Mesenchymal stem cell (in vitro differentiated cells and primary cell): ENCODE measurements around the gene THBD.

ENCODE experiments used
- DNase-seq: peaks from one replicate; pipeline ENCODE4 v3.0.0-alpha.2; 2013
- H2AFZ ChIP-seq: one replicate; pipeline ENCODE4 v1.6.1; 2013; ENCODE audit warnings: low read depth, mild to moderate bottlenecking, control low read depth, inconsistent platforms, low read length, moderate library complexity
- H2AK5ac ChIP-seq: 2 replicates; pipeline ENCODE4 v1.6.1; 2013; ENCODE audit warnings: low read length, moderate library complexity, mild to moderate bottlenecking, inconsistent platforms; ENCODE audit not compliant: severe bottlenecking
- H2BK120ac ChIP-seq: one replicate; pipeline ENCODE4 v1.6.1; 2013; ENCODE audit warnings: low read depth, mild to moderate bottlenecking, inconsistent platforms, low read length, moderate library complexity
- H2BK12ac ChIP-seq, 2 experiments: one replicate each; pipeline ENCODE4 v1.6.1; 2013; ENCODE audit warnings: inconsistent platforms in 2 of 2, low read length in 2 of 2, mild to moderate bottlenecking in 2 of 2, moderate library complexity in 2 of 2, control low read depth in 1 of 2
- H2BK15ac ChIP-seq: one replicate; pipeline ENCODE4 v1.6.1; 2013; ENCODE audit warnings: mild to moderate bottlenecking, low read depth, inconsistent platforms; ENCODE audit not compliant: poor library complexity, severe bottlenecking
- H2BK5ac ChIP-seq: 2 replicates; pipeline ENCODE4 v1.6.1; 2013; ENCODE audit warnings: low read depth, mild to moderate bottlenecking, low read length, control low read depth, inconsistent platforms; ENCODE audit not compliant: poor library complexity, severe bottlenecking
- H3K14ac ChIP-seq, 2 experiments: one replicate each; pipeline ENCODE4 v1.6.1; 2013; ENCODE audit warnings: inconsistent platforms in 2 of 2, low read length in 2 of 2, control low read depth in 1 of 2, mild to moderate bottlenecking in 1 of 2, moderate library complexity in 1 of 2
- H3K18ac ChIP-seq, 2 experiments: one replicate each; pipeline ENCODE4 v1.6.1; 2013; ENCODE audit warnings: inconsistent platforms in 2 of 2, low read length in 2 of 2, control low read depth in 1 of 2, low read depth in 1 of 2, mild to moderate bottlenecking in 1 of 2
- H3K23ac ChIP-seq, 2 experiments: one replicate each; pipeline ENCODE4 v1.6.1; 2013; ENCODE audit warnings: inconsistent platforms in 2 of 2, low read length in 2 of 2, mild to moderate bottlenecking in 2 of 2, moderate library complexity in 2 of 2, control low read depth in 1 of 2
- H3K27ac ChIP-seq: 2 replicates; pipeline ENCODE4 v1.5.1; 2013; ENCODE audit warnings: mild to moderate bottlenecking, moderate library complexity, low read length, control low read depth, inconsistent platforms; ENCODE audit not compliant: poor library complexity, severe bottlenecking
- H3K27me3 ChIP-seq, 2 experiments: 2 replicates each; pipeline versions ENCODE4 v1.6.1 to v1.7.0; 2013; ENCODE audit warnings: low read length in 2 of 2, mild to moderate bottlenecking in 2 of 2, moderate library complexity in 2 of 2, control low read depth in 1 of 2, inconsistent platforms in 1 of 2; ENCODE audit not compliant: control insufficient read depth in 1 of 2, insufficient read depth in 1 of 2
- H3K36me3 ChIP-seq, 2 experiments: 2 replicates each; pipeline versions ENCODE4 v1.6.1 to v1.7.0; 2013; ENCODE audit warnings: low read length in 2 of 2, control low read depth in 1 of 2, inconsistent platforms in 1 of 2, low read depth in 1 of 2, mild to moderate bottlenecking in 1 of 2; ENCODE audit not compliant: insufficient read depth in 2 of 2, control insufficient read depth in 1 of 2
- H3K4ac ChIP-seq, 2 experiments: one replicate each; pipeline ENCODE4 v1.6.1; 2013; ENCODE audit warnings: inconsistent platforms in 2 of 2, low read length in 2 of 2, mild to moderate bottlenecking in 2 of 2, moderate library complexity in 2 of 2, control low read depth in 1 of 2, low read depth in 1 of 2
- H3K4me1 ChIP-seq: 2 replicates; pipeline ENCODE4 v1.6.1; 2013; ENCODE audit warnings: low read depth, low read length, control low read depth; ENCODE audit not compliant: control insufficient read depth, insufficient read depth
- H3K4me2 ChIP-seq: 2 replicates; pipeline ENCODE4 v1.6.1; 2013; ENCODE audit warnings: low read length, mild to moderate bottlenecking, inconsistent platforms; ENCODE audit not compliant: poor library complexity, severe bottlenecking
- H3K4me3 ChIP-seq, 2 experiments: 2 replicates each; pipeline versions ENCODE4 v1.5.1 to v1.7.0; 2013; ENCODE audit warnings: low read length in 2 of 2, mild to moderate bottlenecking in 2 of 2, control low read depth in 1 of 2, low read depth in 1 of 2; ENCODE audit not compliant: insufficient read depth in 1 of 2
- H3K79me1 ChIP-seq: replicated peaks from 2 replicates; pipeline ENCODE4 v1.6.1; 2013; ENCODE audit warnings: mild to moderate bottlenecking, control low read depth, low read length, inconsistent platforms; ENCODE audit not compliant: poor library complexity, severe bottlenecking
- H3K9ac ChIP-seq: 2 replicates; pipeline ENCODE4 v1.7.0; 2013; ENCODE audit warnings: mild to moderate bottlenecking, low read length, moderate library complexity
- H3K9me3 ChIP-seq: 2 replicates; pipeline ENCODE4 v1.7.0; 2013; ENCODE audit warnings: mild to moderate bottlenecking, low read length; ENCODE audit not compliant: control insufficient read depth
- H4K8ac ChIP-seq: one replicate; pipeline ENCODE4 v1.6.1; 2013; ENCODE audit warnings: inconsistent platforms, mild to moderate bottlenecking, low read length, moderate library complexity
- H4K91ac ChIP-seq: one replicate; pipeline ENCODE4 v1.6.1; 2013; ENCODE audit warnings: mild to moderate bottlenecking, low read length, inconsistent platforms
- WGBS: methylation state at CpG from one replicate; pipeline ENCODE4 v1.1.7; 2013; ENCODE audit warnings: mixed read lengths; 5-methylcytosine and 5-hydroxymethylcytosine counted together

The THBD gene

DNA sequence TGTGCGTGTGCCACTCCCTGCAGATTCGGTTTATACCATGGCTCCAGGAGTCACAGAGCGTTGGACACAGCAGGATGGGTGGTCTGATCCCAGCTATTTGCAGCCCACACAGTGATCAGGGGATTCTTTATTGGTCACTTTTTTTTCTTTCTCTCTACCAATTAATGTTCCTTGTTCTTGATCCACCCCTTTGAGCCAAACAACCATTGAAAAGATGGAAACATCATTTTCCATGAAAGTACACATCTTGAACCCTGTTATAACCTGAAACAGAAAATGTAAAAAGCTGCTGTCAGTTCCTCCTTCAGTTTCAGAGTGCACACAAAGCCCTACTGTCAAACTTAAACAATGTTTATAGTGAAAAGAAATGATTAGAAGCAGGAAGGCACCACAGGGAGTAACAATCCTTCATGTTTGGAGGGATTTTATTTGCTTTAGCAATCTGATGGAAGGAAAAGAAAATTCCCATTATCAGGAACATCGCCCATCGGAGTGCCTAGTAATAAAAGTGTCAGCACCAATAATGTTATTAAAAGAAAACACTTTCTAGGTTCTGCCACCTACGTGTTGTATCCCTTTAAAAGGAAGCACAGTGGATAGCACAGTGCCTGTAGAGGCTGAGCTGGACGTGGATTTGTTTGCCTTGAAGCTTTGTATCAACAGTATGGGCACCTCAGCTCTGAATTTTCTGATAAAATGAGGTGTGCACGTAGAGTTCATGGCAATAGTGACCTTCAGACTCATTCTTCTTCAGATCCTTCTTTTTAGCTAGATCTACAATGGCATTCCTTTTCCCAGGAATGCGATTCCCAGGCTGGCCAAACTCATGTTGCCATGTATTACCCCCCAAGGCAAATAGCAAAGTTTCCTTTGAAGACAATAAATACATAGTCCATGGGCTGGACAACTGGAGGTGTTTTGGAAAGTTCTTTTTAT, 16.1 kb upstream of the THBD start:
- Histone ChIP-seq H2BK120ac (no peak overlapping the region), H4K8ac (no peak overlapping the region), H2BK15ac (no peak overlapping the region), H3K27me3 (no peaks in the 10 kb centered on the region), H3K27ac (no peak overlapping the region), H3K79me1 (no peaks in the 10 kb centered on the region), H3K9ac (no peak overlapping the region), H3K4me1 (peaks cover 7% of the 10 kb centered on the region), H2BK12ac (no peak overlapping the region), H3K4me2 (no peak overlapping the region), H2AFZ (no peak overlapping the region), H2AK5ac (no peak overlapping the region), H2BK5ac (no peak overlapping the region), H3K23ac (no peak overlapping the region), H3K4ac (no peak overlapping the region), H3K9me3 (no peaks in the 10 kb centered on the region), H3K36me3 (no peaks in the 10 kb centered on the region), H4K91ac (no peak overlapping the region), H3K14ac (no peak overlapping the region), H3K4me3 (no peak overlapping the region), H3K18ac (no peak overlapping the region)
- DNase-seq = no peak
- 75% methylated on average over 7 of the region's 9 CpGs for WGBS

DNA sequence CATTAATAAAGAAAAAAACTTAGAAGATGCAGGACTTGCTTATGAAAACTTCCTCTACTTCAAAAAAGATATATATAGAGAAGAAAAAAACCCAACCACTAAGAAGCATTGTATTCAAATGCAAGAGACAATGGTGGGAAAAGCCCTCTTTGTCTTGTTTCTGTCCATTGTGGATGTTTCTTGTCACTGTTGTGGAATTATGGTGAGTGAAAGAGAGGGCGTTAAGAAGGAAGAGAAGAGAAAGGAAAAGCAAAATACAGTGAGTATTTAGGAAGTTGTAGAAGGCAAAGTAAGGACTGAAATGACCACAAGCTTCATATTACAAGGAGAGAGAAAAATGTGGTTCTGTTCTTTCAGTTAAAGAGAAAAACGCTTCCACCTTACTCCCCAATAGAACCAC, 14.1 kb upstream of the THBD start:
- Histone ChIP-seq H3K36me3 (no peaks in the 10 kb centered on the region), H2BK12ac (no peak overlapping the region), H3K4ac (no peak overlapping the region), H3K4me2 (no peak overlapping the region), H3K79me1 (no peaks in the 10 kb centered on the region), H2BK15ac (no peak overlapping the region), H3K27me3 (no peaks in the 10 kb centered on the region), H3K23ac (no peak overlapping the region), H3K14ac (no peak overlapping the region), H3K18ac (no peak overlapping the region), H2AK5ac (no peak overlapping the region), H2BK5ac (no peak overlapping the region), H2AFZ (no peak overlapping the region), H3K4me3 (no peak overlapping the region), H3K9me3 (no peaks in the 10 kb centered on the region), H3K27ac (no peak overlapping the region), H4K91ac (no peak overlapping the region), H3K4me1 (peaks cover 7% of the 10 kb centered on the region), H2BK120ac (no peak overlapping the region), H3K9ac (no peak overlapping the region), H4K8ac (no peak overlapping the region)
- no peak for DNase-seq
- 93% methylated on average over 2 of the region's 2 CpGs for WGBS

DNA sequence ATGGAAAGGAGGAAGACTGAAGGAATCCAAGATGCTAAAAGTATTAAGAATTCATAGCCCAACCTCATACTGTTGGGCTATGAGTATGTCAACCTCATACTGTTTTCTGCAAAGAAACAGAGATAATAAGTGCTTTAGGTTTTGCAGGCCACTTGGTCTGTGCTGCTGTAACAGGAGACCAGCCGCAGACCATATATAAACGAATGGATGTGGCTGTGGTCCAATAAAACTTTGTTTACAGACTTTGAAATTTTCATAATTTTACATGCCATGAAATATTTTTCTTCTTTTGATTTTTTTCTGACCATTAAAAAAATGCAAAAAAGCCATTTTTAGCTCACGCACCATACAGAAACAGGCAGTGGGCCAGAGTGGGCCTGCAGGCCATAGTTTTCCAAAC, 13.7 kb upstream of the THBD start:
- no peak overlapping the region for H3K4me3 ChIP-seq
- H3K4ac ChIP-seq = no peak overlapping the region
- no peak overlapping the region for H3K18ac ChIP-seq
- no peak overlapping the region for H3K4me2 ChIP-seq
- H3K9me3 ChIP-seq = no peaks in the 10 kb centered on the region
- H4K91ac ChIP-seq = no peak overlapping the region
- no peak for DNase-seq
- no peak overlapping the region for H2BK5ac ChIP-seq
- no peak overlapping the region for H3K14ac ChIP-seq
- H4K8ac ChIP-seq = no peak overlapping the region
- no peak overlapping the region for H2AFZ ChIP-seq
- H2AK5ac ChIP-seq = no peak overlapping the region
- H3K79me1 ChIP-seq = no peaks in the 10 kb centered on the region
- H3K27me3 ChIP-seq = no peaks in the 10 kb centered on the region
- no peak overlapping the region for H2BK120ac ChIP-seq
- H3K9ac ChIP-seq = no peak overlapping the region
- WGBS = 100% methylated on average over 1 of the region's 3 CpGs
- no peak overlapping the region for H3K23ac ChIP-seq
- H2BK12ac ChIP-seq = no peak overlapping the region
- H3K36me3 ChIP-seq = no peaks in the 10 kb centered on the region
- H3K27ac ChIP-seq = no peak overlapping the region
- H3K4me1 ChIP-seq = peaks cover 7% of the 10 kb centered on the region
- no peak overlapping the region for H2BK15ac ChIP-seq

DNA sequence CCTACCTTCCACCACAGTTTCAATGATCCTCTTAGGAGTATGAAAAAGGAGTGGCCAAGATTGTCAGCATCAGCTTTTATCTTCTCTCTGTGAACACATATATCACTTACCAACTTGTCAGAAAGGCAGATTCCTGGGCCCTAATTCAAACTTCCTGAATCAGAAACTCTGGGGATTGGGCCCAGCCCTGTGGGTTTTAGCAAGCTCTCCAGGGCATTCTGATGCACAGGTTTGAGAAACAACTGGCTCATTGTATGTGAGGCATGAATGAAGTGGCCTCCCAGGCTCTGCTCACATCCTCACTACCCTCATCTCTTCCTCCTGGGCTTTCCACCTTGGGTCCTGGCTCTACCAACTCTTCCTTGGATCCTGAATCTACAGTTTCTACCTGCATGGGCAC, 13.2 kb upstream of the THBD start:
- DNase-seq = no peak
- Histone ChIP-seq H3K9ac (no peak overlapping the region), H3K4me3 (no peak overlapping the region), H3K14ac (no peak overlapping the region), H3K23ac (no peak overlapping the region), H4K91ac (no peak overlapping the region), H3K79me1 (no peaks in the 10 kb centered on the region), H3K27me3 (no peaks in the 10 kb centered on the region), H3K4me1 (peaks cover 7% of the 10 kb centered on the region), H2BK15ac (no peak overlapping the region), H3K4me2 (no peak overlapping the region), H2AFZ (no peak overlapping the region), H3K27ac (no peak overlapping the region), H2AK5ac (no peak overlapping the region), H2BK12ac (peak overlapping the region; percentile 14 to 96), H3K4ac (peak overlapping the region in 1 of 2 experiments; percentile 53), H3K36me3 (no peaks in the 10 kb centered on the region), H2BK120ac (no peak overlapping the region), H2BK5ac (no peak overlapping the region), H3K9me3 (no peaks in the 10 kb centered on the region), H4K8ac (peak overlapping the region; percentile 60), H3K18ac (peak overlapping the region; percentile 67 to 72)
